Caco-2 (cell line): Measurements from ENCODE around the gene PHKB. TPM values are rescaled to one million over a fixed set of nuclear protein-coding genes. Genes with fewer than 3 reads are reported as not detected.

Experiments
- BruUV-seq: library from RNA; stranded (reverse); fragments of 400-500 nt; replicated peaks from 2 replicates; lab custom pipeline; 2021; lab: Mats Ljungman, UMichigan
- CTCF ChIA-PET: fragments of 300-600 bp; sonication (Branson Sonifier 250); formaldehyde crosslinking; loops from one replicate; lab custom pipeline; 2022; ENCODE audit warnings: antibody characterized with exemption; lab: Charles Lee
- POLR2A ChIA-PET: fragments of 300-600 bp; sonication (Branson Sonifier 250); formaldehyde crosslinking; loops from one replicate; lab custom pipeline; 2022; ENCODE audit warnings: antibody characterized with exemption; lab: Charles Lee
- DNase-seq, 2 experiments: peaks; one replicate each; pipeline versions ENCODE4 v3.0.0 to v3.0.0-alpha.2; 2020 to 2022
- H3K27me3 ChIP-seq: replicated peaks from 2 replicates; pipeline ENCODE4 v1.6.0; 2011; ENCODE audit warnings: low read length; ENCODE audit not compliant: control insufficient read depth, insufficient read depth
- H3K36me3 ChIP-seq: 2 replicates; pipeline ENCODE4 v1.5.1; 2011; ENCODE audit warnings: low read length; ENCODE audit not compliant: control insufficient read depth, insufficient read depth
- H3K4me1 ChIP-seq: fragments of 250-450 bp; sonication (Bioruptor Pico); 2 replicates; pipeline ENCODE4 v1.5.1; 2020; ENCODE audit warnings: mild to moderate bottlenecking
- H3K4me3 ChIP-seq: 2 replicates; pipeline ENCODE4 v1.5.1; 2011; ENCODE audit warnings: low read depth, mild to moderate bottlenecking, control low read depth, low read length
- H3K9me3 ChIP-seq: fragments of 250-450 bp; sonication (Bioruptor Pico); 2 replicates; pipeline ENCODE4 v1.5.1; 2020; ENCODE audit warnings: mild to moderate bottlenecking, moderate library complexity
- H3K27ac Mint-ChIP-seq: one replicate; pipeline ENCODE4 v1.8.0; 2022; ENCODE audit warnings: mixed read lengths; ENCODE audit not compliant: unreplicated experiment
- H3K27me3 Mint-ChIP-seq: one replicate; pipeline ENCODE4 v1.8.0; 2022; ENCODE audit warnings: mixed read lengths; ENCODE audit not compliant: insufficient read depth, unreplicated experiment
- H3K36me3 Mint-ChIP-seq: one replicate; pipeline ENCODE4 v1.8.0; 2022; ENCODE audit warnings: mild to moderate bottlenecking, mixed read lengths; ENCODE audit not compliant: insufficient read depth, unreplicated experiment
- H3K4me1 Mint-ChIP-seq: one replicate; pipeline ENCODE4 v1.8.0; 2022; ENCODE audit warnings: low read depth, mixed read lengths; ENCODE audit not compliant: unreplicated experiment
- H3K4me3 Mint-ChIP-seq: one replicate; pipeline ENCODE4 v1.8.0; 2022; ENCODE audit warnings: mild to moderate bottlenecking, moderate library complexity, mixed read lengths; ENCODE audit not compliant: unreplicated experiment
- H3K9me3 Mint-ChIP-seq: one replicate; pipeline ENCODE4 v1.8.0; 2022; ENCODE audit warnings: mixed read lengths; ENCODE audit not compliant: unreplicated experiment
- CTCF ChIP-seq, 2 experiments: fragments of 200-600 bp in 1 of 2; IDR thresholded peaks; 1 replicate in 1 of 2; 2 replicates in 1 of 2; pipeline versions ENCODE4 v1.5.1 to v1.8.0; 2011 to 2022; ENCODE audit warnings: antibody characterized with exemption in 1 of 2, control low read depth in 1 of 2, inconsistent platforms in 1 of 2, low read depth in 1 of 2, low read length in 1 of 2, mild to moderate bottlenecking in 1 of 2, moderate library complexity in 1 of 2; ENCODE audit not compliant: insufficient read depth in 1 of 2, severe bottlenecking in 1 of 2, unreplicated experiment in 1 of 2
- intact Hi-C: fragments of 100-400 bp; cut with micrococcal nuclease; formaldehyde crosslinking; loops from one replicate; pipeline ENCODE4 v1.10.0; 2022; ENCODE audit not compliant: unreplicated experiment
- total RNA-seq: library from RNA; stranded (reverse); gene quantifications from 2 replicates; pipeline ENCODE4 v1.2.3, GENCODE V29; 2022

Gene PHKB
- total RNA-seq, 1 experiment from 2014 or later, result 74.2 TPM

- no peak for DNase-seq
- Histone ChIP-seq H3K9me3 (no peaks in the 10 kb centered on the region), H3K4me1 (no peaks in the 10 kb centered on the region), H3K27me3 (no peaks in the 10 kb centered on the region), H3K4me3 (no peak overlapping the region), H3K36me3 (no peaks in the 10 kb centered on the region)
- Mint-ChIP-seq H3K27me3 (no peaks in the 10 kb centered on the region), H3K27ac (no peak overlapping the region), H3K9me3 (no peaks in the 10 kb centered on the region), H3K4me1 (no peaks in the 10 kb centered on the region), H3K36me3 (no peaks in the 10 kb centered on the region), H3K4me3 (no peak overlapping the region)
- intact Hi-C loops, result no loop called here
- CTCF ChIA-PET, result no interaction called here
- BruUV-seq, result no TSS peak
- POLR2A ChIA-PET, result no interaction called here
- no peak for TF ChIP-seq CTCF (IDR thresholded peaks at IDR 0.05; ENCODE audit: insufficient read depth in 1 of 2, low read depth in 1 of 2, low read length in 1 of 2, severe bottlenecking in 1 of 2, unreplicated experiment in 1 of 2)
Measured at GRCh38 chr16:47624563-47624962, 163.4 kb downstream of the PHKB start.

- Mint-ChIP-seq H3K4me1 (no peaks in the 10 kb centered on the region), H3K4me3 (no peak overlapping the region), H3K9me3 (no peaks in the 10 kb centered on the region), H3K27ac (no peak overlapping the region), H3K27me3 (no peaks in the 10 kb centered on the region), H3K36me3 (no peaks in the 10 kb centered on the region)
- intact Hi-C loops, result no loop called here
- H3K36me3 ChIP-seq, result no peaks in the 10 kb centered on the region
- H3K27me3 ChIP-seq, result no peaks in the 10 kb centered on the region
- no TSS peak for BruUV-seq
- H3K9me3 ChIP-seq, result no peaks in the 10 kb centered on the region
- CTCF ChIA-PET, result no interaction called here
- no peak overlapping the region for H3K4me3 ChIP-seq
- no peaks in the 10 kb centered on the region for H3K4me1 ChIP-seq
- DNase-seq, result no peak
- no peak for TF ChIP-seq CTCF (IDR thresholded peaks at IDR 0.05; ENCODE audit: insufficient read depth in 1 of 2, low read depth in 1 of 2, low read length in 1 of 2, severe bottlenecking in 1 of 2, unreplicated experiment in 1 of 2)
- POLR2A ChIA-PET, result no interaction called here
Measured at GRCh38 chr16:47625115-47625567, 164.0 kb downstream of the PHKB start.

- Histone ChIP-seq H3K4me3 (no peak overlapping the region), H3K36me3 (no peaks in the 10 kb centered on the region), H3K9me3 (no peaks in the 10 kb centered on the region), H3K27me3 (no peaks in the 10 kb centered on the region), H3K4me1 (no peaks in the 10 kb centered on the region)
- ChIA-PET CTCF (no interaction called here), POLR2A (no interaction called here)
- no peak overlapping the region for H3K27ac Mint-ChIP-seq
- peaks cover 3% of the 10 kb centered on the region for H3K36me3 Mint-ChIP-seq
- peaks cover 3% of the 10 kb centered on the region for H3K9me3 Mint-ChIP-seq
- no peak for DNase-seq
- H3K4me1 Mint-ChIP-seq, result no peaks in the 10 kb centered on the region
- H3K4me3 Mint-ChIP-seq, result no peak overlapping the region
- TF ChIP-seq CTCF (IDR thresholded peaks at IDR 0.05; ENCODE audit: insufficient read depth in 1 of 2, low read depth in 1 of 2, low read length in 1 of 2, severe bottlenecking in 1 of 2, unreplicated experiment in 1 of 2), result no peak
- intact Hi-C loops, result no loop called here
- no peaks in the 10 kb centered on the region for H3K27me3 Mint-ChIP-seq
- BruUV-seq, result no TSS peak
Measured at GRCh38 chr16:47626246-47626645, 165.1 kb downstream of the PHKB start.
